ENCODE data around the gene CLEC16A.

DNA sequence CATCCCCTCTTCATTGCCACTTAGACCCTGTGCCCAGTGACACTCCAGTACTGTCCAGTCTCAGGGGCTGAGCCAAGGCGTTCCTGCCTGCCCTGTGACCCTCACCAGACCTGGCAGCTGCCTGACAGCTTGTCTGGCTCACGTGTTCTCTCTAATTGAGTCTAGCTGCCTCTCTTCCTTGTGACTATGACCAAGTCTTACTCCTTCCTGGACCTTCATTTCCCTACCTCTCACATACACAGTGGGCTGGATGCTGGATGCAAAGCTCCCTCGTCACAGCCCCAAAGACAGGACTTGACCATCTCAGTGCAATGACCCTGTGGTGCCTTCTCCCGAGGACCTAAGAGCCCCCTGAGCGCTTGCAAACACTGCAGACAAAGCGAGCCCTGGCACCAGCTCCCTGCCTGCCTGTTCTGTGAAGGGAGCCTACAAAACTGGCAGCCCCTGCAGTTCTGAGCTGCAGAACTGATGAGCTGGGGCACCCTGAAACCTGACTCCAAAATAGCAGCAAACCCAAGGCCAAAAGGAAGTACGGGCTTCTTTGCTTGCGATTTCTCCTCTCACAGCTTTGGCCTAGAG, 3.8 kb upstream of the CLEC16A start:
- TF ChIP-seq EZH2 (IDR thresholded peaks at IDR 0.05; ENCODE audit: low read depth, unreplicated experiment): no peak
- TF ChIP-seq, protein P1, sequence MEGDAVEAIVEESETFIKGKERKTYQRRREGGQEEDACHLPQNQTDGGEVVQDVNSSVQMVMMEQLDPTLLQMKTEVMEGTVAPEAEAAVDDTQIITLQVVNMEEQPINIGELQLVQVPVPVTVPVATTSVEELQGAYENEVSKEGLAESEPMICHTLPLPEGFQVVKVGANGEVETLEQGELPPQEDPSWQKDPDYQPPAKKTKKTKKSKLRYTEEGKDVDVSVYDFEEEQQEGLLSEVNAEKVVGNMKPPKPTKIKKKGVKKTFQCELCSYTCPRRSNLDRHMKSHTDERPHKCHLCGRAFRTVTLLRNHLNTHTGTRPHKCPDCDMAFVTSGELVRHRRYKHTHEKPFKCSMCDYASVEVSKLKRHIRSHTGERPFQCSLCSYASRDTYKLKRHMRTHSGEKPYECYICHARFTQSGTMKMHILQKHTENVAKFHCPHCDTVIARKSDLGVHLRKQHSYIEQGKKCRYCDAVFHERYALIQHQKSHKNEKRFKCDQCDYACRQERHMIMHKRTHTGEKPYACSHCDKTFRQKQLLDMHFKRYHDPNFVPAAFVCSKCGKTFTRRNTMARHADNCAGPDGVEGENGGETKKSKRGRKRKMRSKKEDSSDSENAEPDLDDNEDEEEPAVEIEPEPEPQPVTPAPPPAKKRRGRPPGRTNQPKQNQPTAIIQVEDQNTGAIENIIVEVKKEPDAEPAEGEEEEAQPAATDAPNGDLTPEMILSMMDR (conservative IDR thresholded peaks at IDR 0.05; ENCODE audit: low read depth in 2 of 2): no peak
- no peak for TF ChIP-seq CREB1 (CRISPR knock-in tag; IDR thresholded peaks at IDR 0.05; ENCODE audit: low read depth)
- TF ChIP-seq, protein P2, sequence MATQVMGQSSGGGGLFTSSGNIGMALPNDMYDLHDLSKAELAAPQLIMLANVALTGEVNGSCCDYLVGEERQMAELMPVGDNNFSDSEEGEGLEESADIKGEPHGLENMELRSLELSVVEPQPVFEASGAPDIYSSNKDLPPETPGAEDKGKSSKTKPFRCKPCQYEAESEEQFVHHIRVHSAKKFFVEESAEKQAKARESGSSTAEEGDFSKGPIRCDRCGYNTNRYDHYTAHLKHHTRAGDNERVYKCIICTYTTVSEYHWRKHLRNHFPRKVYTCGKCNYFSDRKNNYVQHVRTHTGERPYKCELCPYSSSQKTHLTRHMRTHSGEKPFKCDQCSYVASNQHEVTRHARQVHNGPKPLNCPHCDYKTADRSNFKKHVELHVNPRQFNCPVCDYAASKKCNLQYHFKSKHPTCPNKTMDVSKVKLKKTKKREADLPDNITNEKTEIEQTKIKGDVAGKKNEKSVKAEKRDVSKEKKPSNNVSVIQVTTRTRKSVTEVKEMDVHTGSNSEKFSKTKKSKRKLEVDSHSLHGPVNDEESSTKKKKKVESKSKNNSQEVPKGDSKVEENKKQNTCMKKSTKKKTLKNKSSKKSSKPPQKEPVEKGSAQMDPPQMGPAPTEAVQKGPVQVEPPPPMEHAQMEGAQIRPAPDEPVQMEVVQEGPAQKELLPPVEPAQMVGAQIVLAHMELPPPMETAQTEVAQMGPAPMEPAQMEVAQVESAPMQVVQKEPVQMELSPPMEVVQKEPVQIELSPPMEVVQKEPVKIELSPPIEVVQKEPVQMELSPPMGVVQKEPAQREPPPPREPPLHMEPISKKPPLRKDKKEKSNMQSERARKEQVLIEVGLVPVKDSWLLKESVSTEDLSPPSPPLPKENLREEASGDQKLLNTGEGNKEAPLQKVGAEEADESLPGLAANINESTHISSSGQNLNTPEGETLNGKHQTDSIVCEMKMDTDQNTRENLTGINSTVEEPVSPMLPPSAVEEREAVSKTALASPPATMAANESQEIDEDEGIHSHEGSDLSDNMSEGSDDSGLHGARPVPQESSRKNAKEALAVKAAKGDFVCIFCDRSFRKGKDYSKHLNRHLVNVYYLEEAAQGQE (IDR thresholded peaks at IDR 0.05; ENCODE audit: unreplicated experiment): no peak
- TF ChIP-seq POLR2AphosphoS5 (IDR thresholded peaks at IDR 0.05; ENCODE audit: low read depth): no peak
- TF ChIP-seq JUNB (IDR thresholded peaks at IDR 0.05; ENCODE audit: unreplicated experiment): no peak
- TF ChIP-seq EZH2phosphoT487 (IDR thresholded peaks at IDR 0.05; ENCODE audit: unreplicated experiment): no peak
- no peak for TF ChIP-seq STAT1 (IDR thresholded peaks at IDR 0.05; ENCODE audit: unreplicated experiment)
- TF ChIP-seq, protein P3, sequence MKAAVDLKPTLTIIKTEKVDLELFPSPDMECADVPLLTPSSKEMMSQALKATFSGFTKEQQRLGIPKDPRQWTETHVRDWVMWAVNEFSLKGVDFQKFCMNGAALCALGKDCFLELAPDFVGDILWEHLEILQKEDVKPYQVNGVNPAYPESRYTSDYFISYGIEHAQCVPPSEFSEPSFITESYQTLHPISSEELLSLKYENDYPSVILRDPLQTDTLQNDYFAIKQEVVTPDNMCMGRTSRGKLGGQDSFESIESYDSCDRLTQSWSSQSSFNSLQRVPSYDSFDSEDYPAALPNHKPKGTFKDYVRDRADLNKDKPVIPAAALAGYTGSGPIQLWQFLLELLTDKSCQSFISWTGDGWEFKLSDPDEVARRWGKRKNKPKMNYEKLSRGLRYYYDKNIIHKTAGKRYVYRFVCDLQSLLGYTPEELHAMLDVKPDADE (IDR thresholded peaks at IDR 0.05): no peak
- TF ChIP-seq, protein P4, sequence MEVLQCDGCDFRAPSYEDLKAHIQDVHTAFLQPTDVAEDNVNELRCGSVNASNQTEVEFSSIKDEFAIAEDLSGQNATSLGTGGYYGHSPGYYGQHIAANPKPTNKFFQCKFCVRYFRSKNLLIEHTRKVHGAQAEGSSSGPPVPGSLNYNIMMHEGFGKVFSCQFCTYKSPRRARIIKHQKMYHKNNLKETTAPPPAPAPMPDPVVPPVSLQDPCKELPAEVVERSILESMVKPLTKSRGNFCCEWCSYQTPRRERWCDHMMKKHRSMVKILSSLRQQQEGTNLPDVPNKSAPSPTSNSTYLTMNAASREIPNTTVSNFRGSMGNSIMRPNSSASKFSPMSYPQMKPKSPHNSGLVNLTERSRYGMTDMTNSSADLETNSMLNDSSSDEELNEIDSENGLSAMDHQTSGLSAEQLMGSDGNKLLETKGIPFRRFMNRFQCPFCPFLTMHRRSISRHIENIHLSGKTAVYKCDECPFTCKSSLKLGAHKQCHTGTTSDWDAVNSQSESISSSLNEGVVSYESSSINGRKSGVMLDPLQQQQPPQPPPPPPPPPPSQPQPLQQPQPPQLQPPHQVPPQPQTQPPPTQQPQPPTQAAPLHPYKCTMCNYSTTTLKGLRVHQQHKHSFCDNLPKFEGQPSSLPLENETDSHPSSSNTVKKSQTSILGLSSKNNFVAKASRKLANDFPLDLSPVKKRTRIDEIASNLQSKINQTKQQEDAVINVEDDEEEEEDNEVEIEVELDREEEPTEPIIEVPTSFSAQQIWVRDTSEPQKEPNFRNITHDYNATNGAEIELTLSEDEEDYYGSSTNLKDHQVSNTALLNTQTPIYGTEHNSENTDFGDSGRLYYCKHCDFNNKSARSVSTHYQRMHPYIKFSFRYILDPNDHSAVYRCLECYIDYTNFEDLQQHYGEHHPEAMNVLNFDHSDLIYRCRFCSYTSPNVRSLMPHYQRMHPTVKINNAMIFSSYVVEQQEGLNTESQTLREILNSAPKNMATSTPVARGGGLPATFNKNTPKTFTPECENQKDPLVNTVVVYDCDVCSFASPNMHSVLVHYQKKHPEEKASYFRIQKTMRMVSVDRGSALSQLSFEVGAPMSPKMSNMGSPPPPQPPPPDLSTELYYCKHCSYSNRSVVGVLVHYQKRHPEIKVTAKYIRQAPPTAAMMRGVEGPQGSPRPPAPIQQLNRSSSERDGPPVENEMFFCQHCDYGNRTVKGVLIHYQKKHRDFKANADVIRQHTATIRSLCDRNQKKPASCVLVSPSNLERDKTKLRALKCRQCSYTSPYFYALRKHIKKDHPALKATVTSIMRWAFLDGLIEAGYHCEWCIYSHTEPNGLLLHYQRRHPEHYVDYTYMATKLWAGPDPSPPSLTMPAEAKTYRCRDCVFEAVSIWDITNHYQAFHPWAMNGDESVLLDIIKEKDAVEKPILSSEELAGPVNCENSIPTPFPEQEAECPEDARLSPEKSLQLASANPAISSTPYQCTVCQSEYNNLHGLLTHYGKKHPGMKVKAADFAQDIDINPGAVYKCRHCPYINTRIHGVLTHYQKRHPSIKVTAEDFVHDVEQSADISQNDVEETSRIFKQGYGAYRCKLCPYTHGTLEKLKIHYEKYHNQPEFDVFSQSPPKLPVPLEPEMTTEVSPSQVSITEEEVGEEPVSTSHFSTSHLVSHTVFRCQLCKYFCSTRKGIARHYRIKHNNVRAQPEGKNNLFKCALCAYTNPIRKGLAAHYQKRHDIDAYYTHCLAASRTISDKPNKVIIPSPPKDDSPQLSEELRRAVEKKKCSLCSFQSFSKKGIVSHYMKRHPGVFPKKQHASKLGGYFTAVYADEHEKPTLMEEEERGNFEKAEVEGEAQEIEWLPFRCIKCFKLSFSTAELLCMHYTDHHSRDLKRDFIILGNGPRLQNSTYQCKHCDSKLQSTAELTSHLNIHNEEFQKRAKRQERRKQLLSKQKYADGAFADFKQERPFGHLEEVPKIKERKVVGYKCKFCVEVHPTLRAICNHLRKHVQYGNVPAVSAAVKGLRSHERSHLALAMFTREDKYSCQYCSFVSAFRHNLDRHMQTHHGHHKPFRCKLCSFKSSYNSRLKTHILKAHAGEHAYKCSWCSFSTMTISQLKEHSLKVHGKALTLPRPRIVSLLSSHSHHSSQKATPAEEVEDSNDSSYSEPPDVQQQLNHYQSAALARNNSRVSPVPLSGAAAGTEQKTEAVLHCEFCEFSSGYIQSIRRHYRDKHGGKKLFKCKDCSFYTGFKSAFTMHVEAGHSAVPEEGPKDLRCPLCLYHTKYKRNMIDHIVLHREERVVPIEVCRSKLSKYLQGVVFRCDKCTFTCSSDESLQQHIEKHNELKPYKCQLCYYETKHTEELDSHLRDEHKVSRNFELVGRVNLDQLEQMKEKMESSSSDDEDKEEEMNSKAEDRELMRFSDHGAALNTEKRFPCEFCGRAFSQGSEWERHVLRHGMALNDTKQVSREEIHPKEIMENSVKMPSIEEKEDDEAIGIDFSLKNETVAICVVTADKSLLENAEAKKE (CRISPR knock-in tag; IDR thresholded peaks at IDR 0.05): no peak

Data from GM23338 (cell line).